Glutamatergic neuron (in vitro differentiated cells): ENCODE results near the gene CRYZL1. TPM values are rescaled to one million over a fixed set of nuclear protein-coding genes. Genes with fewer than 3 reads are reported as not detected.

Experiments
- DNase-seq: peaks from one replicate; pipeline ENCODE4 v3.0.0; 2022
- H3K27ac Mint-ChIP-seq: one replicate; pipeline ENCODE4 v1.8.0; 2020; ENCODE audit warnings: mild to moderate bottlenecking, mixed read lengths, inconsistent platforms; ENCODE audit not compliant: unreplicated experiment
- H3K27me3 Mint-ChIP-seq: one replicate; pipeline ENCODE4 v1.8.0; 2020; ENCODE audit warnings: mild to moderate bottlenecking, moderate library complexity, mixed read lengths, inconsistent platforms; ENCODE audit not compliant: unreplicated experiment
- H3K36me3 Mint-ChIP-seq: one replicate; pipeline ENCODE4 v1.8.0; 2020; ENCODE audit warnings: mild to moderate bottlenecking, mixed read lengths, inconsistent platforms; ENCODE audit not compliant: unreplicated experiment
- H3K4me1 Mint-ChIP-seq: one replicate; pipeline ENCODE4 v1.8.0; 2020; ENCODE audit warnings: mild to moderate bottlenecking, low read depth, mixed read lengths, inconsistent platforms; ENCODE audit not compliant: unreplicated experiment
- H3K4me3 Mint-ChIP-seq: one replicate; pipeline ENCODE4 v1.8.0; 2020; ENCODE audit warnings: mild to moderate bottlenecking, mixed read lengths, inconsistent platforms; ENCODE audit not compliant: unreplicated experiment
- H3K9me3 Mint-ChIP-seq: one replicate; pipeline ENCODE4 v1.8.0; 2020; ENCODE audit warnings: mild to moderate bottlenecking, moderate library complexity, mixed read lengths, inconsistent platforms; ENCODE audit not compliant: unreplicated experiment
- total RNA-seq: library from RNA; stranded (reverse); fragmentation: NEBNext Ultra II Directional; extraction: Animal tissue kit (Norgen Biotek cat#: 25700); gene quantifications from one replicate; pipeline ENCODE4 v1.2.1, GENCODE V29; 2021; ENCODE audit not compliant: unreplicated experiment
- TF ChIP-seq, protein P1 (sequence below): fragments of 200-600 bp; sonication (generic); IDR thresholded peaks from one replicate; pipeline ENCODE4 v1.5.0; 2021; ENCODE audit not compliant: partially characterized antibody, unreplicated experiment

Gene CRYZL1
- total RNA-seq, 1 donor from 2014 or later: 50.3 TPM

DNA sequence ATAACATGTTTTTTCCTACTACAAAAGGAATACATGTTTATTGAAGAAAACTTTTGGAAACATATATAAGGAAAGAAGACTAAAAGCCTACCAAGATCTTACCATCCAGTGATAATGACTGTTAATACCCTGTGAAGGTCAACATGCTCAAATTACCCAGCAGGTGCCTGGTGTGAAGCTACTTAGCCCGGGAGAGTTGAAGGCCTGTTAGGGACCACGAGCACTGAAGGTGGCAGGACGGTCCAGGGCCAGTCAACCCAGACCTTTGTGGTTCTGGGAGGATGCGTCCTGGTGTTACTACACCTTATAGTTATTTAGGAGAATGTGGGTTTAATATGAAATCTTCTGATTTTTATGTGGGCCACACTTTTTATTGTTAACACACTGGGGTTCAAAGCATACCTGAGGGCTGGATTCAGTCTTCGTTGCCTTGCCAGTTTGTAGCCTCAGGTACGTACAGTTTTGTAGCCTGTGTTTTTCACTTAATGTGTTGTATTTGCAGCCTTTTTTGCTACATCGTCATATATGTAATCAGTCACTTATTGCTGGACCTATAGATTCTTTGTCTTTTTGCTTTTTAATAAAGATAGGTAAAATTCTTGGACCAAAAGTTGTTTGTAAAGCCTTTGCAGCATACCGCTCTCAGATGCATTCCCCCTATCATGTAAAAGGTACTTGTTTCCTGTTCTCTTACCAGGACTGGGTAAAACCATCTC lies 10.6 kb upstream of the CRYZL1 start:
- TF ChIP-seq, protein P1, sequence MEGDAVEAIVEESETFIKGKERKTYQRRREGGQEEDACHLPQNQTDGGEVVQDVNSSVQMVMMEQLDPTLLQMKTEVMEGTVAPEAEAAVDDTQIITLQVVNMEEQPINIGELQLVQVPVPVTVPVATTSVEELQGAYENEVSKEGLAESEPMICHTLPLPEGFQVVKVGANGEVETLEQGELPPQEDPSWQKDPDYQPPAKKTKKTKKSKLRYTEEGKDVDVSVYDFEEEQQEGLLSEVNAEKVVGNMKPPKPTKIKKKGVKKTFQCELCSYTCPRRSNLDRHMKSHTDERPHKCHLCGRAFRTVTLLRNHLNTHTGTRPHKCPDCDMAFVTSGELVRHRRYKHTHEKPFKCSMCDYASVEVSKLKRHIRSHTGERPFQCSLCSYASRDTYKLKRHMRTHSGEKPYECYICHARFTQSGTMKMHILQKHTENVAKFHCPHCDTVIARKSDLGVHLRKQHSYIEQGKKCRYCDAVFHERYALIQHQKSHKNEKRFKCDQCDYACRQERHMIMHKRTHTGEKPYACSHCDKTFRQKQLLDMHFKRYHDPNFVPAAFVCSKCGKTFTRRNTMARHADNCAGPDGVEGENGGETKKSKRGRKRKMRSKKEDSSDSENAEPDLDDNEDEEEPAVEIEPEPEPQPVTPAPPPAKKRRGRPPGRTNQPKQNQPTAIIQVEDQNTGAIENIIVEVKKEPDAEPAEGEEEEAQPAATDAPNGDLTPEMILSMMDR: no peak
- H3K36me3 Mint-ChIP-seq: peaks cover 4% of the 10 kb centered on the region

GRCh38 chr21:33650929-33651509 lies 9.5 kb upstream of the CRYZL1 start:
- Mint-ChIP-seq H3K4me3 (no peak overlapping the region), H3K9me3 (peaks cover under 1% of the 10 kb centered on the region), H3K27me3 (peaks cover 1% of the 10 kb centered on the region), H3K27ac (no peak overlapping the region), H3K4me1 (peaks cover 16% of the 10 kb centered on the region), H3K36me3 (peaks cover 4% of the 10 kb centered on the region)
- DNase-seq: no peak
- TF ChIP-seq, protein P1: no peak

More for the DNA sequence above, 10.6 kb upstream of the CRYZL1 start:
- Mint-ChIP-seq H3K4me3 (no peak overlapping the region), H3K9me3 (peaks cover 1% of the 10 kb centered on the region), H3K27ac (no peak overlapping the region), H3K27me3 (peaks cover 1% of the 10 kb centered on the region), H3K4me1 (peaks cover 16% of the 10 kb centered on the region)
- DNase-seq: no peak

DNA sequence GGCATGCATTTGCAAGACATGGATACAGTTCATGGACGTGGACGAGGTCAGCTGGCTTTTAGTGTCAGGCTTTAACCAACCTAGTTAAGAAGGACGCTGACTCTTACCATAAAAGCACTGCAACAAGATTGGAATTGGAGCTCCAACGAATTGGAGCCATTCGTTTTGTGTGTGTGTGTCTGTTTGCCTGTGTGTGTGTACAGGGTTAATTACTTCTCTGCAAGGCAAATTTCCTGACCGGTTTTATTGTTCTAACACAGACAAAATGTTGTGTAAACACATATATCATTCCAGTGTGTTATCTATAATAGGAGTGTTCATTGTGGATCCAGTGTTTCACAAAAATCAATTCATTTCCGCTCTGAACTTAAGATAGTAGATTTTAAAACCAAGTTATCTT lies 8.7 kb upstream of the CRYZL1 start:
- H3K27me3 Mint-ChIP-seq: peaks cover 1% of the 10 kb centered on the region
- H3K4me1 Mint-ChIP-seq: peaks cover 14% of the 10 kb centered on the region
- H3K27ac Mint-ChIP-seq: no peak overlapping the region
- peaks cover 4% of the 10 kb centered on the region for H3K36me3 Mint-ChIP-seq
- TF ChIP-seq, protein P1: no peak
- H3K4me3 Mint-ChIP-seq: no peak overlapping the region
- no peak for DNase-seq
- no peaks in the 10 kb centered on the region for H3K9me3 Mint-ChIP-seq

DNA sequence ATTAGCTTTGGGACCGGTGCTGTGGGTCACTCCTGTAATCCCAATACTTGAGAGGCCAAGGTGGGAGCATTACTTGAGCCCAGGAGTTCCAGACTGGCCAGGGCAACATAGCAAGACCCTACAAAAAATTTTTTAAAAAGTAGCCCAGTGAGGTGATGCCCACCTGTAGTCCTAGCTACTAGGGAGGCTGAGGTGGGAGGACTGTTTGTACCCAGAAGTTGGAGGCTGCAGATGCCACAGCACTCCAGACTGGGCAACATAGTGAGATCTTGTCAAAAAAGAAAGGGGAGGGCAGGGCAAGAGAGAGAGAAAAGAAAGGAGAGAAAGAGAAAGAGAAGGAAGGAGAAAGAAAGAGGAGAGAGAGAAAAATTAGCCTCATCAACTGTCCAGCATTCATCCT lies 7.0 kb upstream of the CRYZL1 start:
- Mint-ChIP-seq H3K9me3 (peaks cover 3% of the 10 kb centered on the region), H3K27me3 (peaks cover 1% of the 10 kb centered on the region), H3K4me1 (peaks cover 24% of the 10 kb centered on the region), H3K36me3 (no peaks in the 10 kb centered on the region), H3K4me3 (no peak overlapping the region), H3K27ac (no peak overlapping the region)
- TF ChIP-seq, protein P1: no peak
- DNase-seq: no peak

DNA sequence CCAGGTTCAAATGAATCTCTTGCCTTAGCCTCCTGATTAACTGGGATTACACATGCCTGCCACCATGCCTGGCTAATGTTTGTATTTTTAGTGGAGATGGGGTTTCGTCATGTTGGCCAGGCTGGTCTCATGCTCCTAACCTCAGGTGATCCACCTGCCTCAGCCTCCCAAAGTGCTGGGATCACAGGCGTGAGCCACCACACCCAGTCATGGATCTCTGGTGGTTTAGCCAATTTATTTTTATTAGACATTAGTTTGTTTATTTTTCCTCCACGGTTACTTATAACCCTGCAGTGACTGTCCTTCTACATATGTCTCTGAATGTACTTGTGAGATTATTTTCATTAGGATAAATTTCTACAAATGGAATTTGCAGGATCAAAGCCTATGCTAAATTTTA lies 6.0 kb upstream of the CRYZL1 start:
- TF ChIP-seq, protein P1: no peak
- Mint-ChIP-seq H3K4me1 (peaks cover 24% of the 10 kb centered on the region), H3K36me3 (no peaks in the 10 kb centered on the region), H3K9me3 (peaks cover 6% of the 10 kb centered on the region), H3K27me3 (peaks cover 1% of the 10 kb centered on the region), H3K27ac (no peak overlapping the region), H3K4me3 (no peak overlapping the region)
- no peak for DNase-seq
